NCI-H446 (cell line): ENCODE measurements around the gene MIER3.
A peak's percentile ranks its signal among the peaks of the same experiment; 100 is the strongest.

Experiments
- DNase-seq, 2 experiments: peaks; one replicate each; lab custom pipeline; 2025; lab: John Stamatoyannopoulos, UW

Gene MIER3

DNA sequence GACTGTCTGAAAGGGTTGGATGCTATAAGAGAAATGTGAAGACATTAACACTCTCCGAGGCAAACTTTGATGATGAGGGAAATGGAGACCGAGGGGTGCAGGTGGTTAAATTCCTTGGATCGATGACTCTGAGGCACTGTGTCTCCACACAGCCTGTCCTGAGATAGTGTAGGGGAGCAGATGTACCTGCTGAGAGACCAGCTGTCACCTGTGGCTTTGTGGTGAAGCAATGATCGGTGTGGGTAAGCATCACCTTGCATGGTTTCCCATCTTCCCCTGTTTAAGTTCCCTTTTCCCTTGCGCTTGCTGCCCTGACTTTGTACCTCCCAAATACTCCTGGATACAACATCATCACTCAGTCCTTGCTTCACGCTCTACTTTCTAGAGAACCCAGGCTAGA lies 9.8 kb upstream of the MIER3 start:
- DNase-seq, result no peak

GRCh38 chr5:56959326-56959725 lies 7.4 kb upstream of the MIER3 start:
- DNase-seq, result no peak

GRCh38 chr5:56958595-56958994 lies 6.7 kb upstream of the MIER3 start:
- DNase-seq, result no peak

DNA sequence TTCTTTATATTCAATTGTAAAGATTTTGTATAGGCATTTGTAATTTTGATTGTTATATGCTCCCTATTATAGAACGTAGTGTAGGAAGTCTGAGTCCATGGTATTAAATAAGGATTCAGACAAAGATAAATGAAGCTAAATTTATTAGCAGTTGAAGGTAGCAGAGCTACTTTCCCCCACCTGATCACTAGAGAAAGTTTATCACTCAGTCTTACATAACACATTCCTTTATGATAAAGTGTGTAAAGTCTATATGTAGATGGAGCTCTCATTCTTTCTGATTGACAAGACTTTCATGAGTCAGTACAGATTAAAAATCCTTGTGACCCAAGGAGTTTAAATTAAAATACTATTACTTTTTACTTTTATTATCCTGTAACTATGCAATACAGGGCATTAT lies 2.3 kb upstream of the MIER3 start:
- no peak for DNase-seq

GRCh38 chr5:56951126-56951945 lies 587 bp downstream of the MIER3 start:
- DNase-seq, result peak in 1 of 2 experiments; percentile 9

GRCh38 chr5:56950626-56951125 lies 1.2 kb downstream of the MIER3 start:
- peak in 1 of 2 experiments; percentile 45 for DNase-seq

DNA sequence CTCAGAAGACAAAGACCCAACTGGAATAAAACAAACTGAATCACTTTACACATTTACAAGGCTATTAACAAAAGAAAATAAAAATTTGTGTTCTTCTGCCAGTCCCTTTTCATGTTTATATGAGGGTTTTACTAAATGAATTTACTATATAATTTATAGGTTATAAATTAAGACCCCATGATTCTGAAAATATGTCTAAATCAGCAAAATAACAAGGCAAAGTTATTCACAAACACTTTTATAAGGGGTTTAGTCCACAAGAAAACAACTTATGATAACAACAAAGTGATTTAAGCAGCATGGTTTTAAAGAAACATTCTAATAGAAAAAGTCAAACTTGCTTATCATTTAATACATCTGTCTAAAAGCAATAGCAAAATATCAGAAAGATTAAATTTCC lies 4.9 kb downstream of the MIER3 start:
- no peak for DNase-seq

DNA sequence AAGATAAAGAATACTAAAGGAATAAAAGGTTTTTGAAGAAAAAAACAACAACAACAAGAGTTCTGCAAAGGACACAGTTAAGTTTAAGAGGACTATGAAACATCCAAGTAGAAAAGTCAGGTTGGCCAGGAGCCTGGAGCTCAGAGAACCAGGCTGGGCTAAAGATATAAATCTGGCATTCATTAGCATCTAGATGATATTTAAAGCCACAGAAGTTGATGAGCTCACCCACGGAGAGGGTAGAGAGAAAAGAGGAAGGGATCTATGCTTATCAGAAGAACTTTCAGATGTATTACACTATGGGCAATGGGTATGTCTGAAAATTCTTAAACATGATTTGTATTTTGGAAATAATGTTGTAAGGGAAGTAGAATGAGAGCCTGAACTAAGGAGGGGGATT lies 9.9 kb downstream of the MIER3 start:
- DNase-seq, result no peak

DNA sequence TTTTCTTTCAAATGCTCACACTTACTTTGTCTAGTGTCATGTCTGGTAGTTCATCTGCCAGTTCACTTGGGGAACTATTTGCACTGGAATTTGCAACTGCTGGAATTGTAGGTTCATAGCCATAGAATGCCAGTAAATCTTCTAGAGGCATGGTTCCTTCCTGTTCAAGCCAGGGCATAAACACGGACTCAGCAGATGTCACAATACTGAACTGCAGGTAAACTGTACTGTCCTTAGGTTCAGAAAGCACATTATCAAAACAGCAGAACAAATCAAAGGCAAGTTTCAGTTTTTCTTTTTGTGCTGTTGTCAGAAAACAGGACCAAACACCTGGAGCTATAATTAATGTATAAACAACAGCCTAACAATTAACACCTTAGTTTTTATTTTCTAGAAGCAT lies 13.1 kb downstream of the MIER3 start:
- no peak for DNase-seq

DNA sequence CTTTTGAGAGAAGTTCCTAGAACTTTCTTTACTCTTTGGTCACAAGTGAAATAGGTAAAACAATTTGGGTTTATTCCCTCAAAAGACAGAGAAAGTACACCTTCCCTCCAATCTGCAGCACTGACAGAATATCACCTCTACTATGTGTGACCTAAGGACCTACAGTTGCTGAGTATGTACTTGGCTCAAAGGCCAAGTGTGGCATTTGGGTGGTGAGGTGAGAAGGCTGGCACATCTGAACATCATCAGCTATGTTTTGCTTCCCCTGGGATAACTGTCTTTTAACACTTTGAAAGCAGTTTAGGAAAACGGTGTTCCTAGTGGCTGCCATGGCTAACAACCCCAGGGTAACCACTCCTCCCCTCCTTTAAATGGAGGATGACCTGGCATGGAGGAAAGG lies 17.6 kb downstream of the MIER3 start:
- DNase-seq, result no peak

- DNase-seq, result no peak
Measured at GRCh38 chr5:56922922-56923321, 29.0 kb downstream of the MIER3 start.

GRCh38 chr5:56919942-56920662 lies 31.8 kb downstream of the MIER3 start:
- no peak for DNase-seq

DNA sequence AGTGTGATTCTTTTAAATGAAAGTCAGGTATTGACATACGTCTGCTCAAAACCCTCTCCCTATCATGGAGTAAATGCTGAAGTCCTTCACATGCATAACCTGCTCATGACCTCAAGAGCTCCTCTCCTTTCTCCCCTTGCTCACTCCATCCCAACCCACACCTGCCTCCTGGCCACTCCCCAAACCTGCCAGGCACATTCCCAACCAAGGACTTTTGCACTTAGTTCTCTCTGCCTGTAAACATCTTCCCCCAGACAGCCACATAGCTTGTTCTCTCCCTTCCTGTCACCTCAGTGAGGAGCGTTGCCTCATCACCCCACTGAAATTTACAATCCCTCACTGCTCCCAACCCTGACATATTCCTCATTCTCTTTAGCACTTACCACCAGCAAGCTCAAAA lies 33.9 kb downstream of the MIER3 start:
- DNase-seq, result no peak

DNA sequence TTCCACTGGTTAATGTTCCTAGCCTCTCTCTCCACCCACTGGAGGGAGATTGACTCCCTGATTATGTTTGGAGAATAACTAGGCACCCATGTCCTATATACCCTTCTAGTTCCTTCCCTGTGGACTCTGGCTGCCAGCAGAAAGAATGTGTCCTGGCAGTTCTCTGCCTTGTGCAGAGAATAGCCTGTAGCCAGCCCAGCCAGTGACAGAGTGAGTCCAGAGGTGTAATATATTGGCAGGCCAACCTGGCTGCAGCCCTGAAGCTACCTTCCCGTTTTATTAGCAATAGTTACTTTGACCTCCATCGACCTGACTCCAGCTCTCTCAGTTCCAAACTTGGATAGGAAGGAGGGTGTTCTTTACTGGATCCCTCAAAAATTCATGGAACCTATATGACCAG lies 34.4 kb downstream of the MIER3 start:
- no peak for DNase-seq

DNA sequence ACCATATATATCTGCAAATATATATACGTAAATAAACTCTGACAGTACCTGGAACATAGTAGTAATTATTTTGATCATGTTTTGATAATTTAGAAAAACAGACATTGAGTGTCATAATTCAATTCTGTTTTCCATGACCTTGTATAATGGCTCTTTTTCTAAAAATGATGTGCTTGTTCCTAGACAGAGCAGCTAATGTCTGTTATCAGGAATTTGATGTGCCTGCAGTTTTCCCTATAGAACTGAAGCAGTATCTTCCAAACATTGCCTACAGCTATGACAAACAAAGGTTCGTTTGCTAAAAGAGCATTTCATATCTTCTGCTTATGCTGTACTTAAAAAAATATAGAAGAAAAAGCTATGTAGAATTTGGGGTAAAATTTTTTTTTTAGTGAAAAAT lies 37.2 kb downstream of the MIER3 start:
- no peak for DNase-seq

DNA sequence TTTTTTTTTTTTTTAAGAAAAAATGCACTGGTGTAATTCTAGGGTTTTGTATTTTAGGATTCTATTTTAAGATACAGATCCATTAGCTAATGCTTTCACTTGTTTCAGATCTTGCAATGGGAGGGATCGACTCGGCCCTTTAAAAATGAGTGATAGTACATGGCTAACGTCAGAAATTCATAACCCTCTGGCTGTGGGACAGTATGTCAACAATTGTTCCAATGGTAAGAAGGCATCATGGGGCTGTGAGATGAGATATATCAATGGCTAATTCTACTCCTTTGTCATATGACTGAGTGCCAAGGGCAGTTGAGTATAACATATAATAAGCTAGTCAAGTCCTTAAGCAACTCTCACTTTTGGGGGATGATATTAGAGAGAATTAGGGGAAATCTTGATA lies 38.2 kb downstream of the MIER3 start:
- no peak for DNase-seq

- DNase-seq, result peak in 1 of 2 experiments; percentile 50
Measured at GRCh38 chr5:56910210-56910965, 41.5 kb downstream of the MIER3 start.

- peak; percentile 85 to 97 for DNase-seq
Measured at GRCh38 chr5:56909294-56910209, 42.4 kb downstream of the MIER3 start, which contains the start of gene SETD9. TSS of gene SETD9 (plus strand) at chr5:56909596. CDS start at chr5:56909646, 50 bp downstream.

- no peak for DNase-seq
Measured at GRCh38 chr5:56908942-56909293, 43.0 kb downstream of the MIER3 start.

GRCh38 chr5:56900858-56901578 lies 50.9 kb downstream of the MIER3 start:
- peak; percentile 35 to 49 for DNase-seq

- no peak for DNase-seq
Measured at GRCh38 chr5:56900395-56900794, 51.5 kb downstream of the MIER3 start.
